ENCODE results near the gene KCNJ14. TPM values are rescaled to one million over a fixed set of nuclear protein-coding genes. Genes with fewer than 3 reads are reported as not detected.
A peak's percentile ranks its signal among the peaks of the same experiment; 100 is the strongest.

The KCNJ14 gene
- total and polyA plus RNA-seq, 2 donors (not counting 3 experiments of a cell fraction or from before 2014, with no cell fraction given) = 0.26 to 1.4 TPM

GRCh38 chr19:48421548-48421947 is 33.8 kb upstream of the KCNJ14 start:
- H3K9ac ChIP-seq (replicated peaks; ENCODE audit: extremely low read depth, insufficient read depth, low read length) = no peak overlapping the region
- no TSS peak for BruUV-seq (replicated peaks)
- H3K9me1 ChIP-seq (replicated peaks; ENCODE audit: control insufficient read depth, extremely low read depth, insufficient read depth, low read length) = no peaks in the 10 kb centered on the region
- H3K27me3 ChIP-seq (ENCODE audit: control insufficient read depth in 2 of 2, insufficient read depth in 2 of 2, low read length in 2 of 2) = no peaks in the 10 kb centered on the region
- intact Hi-C loops (cut with micrococcal nuclease) = no loop called here
- H3K79me2 ChIP-seq (ENCODE audit: control insufficient read depth, insufficient read depth, low read length) = no peaks in the 10 kb centered on the region
- TF ChIP-seq GATA2 (IDR thresholded peaks at IDR 0.05; ENCODE audit: insufficient read depth, insufficient read length, low read depth, low read length) = no peak
- no peak for TF ChIP-seq MYC (IDR thresholded peaks at IDR 0.05; ENCODE audit: low read depth, low read length)
- no peak overlapping the region for H3K27ac ChIP-seq (ENCODE audit: insufficient read depth, low read depth, low read length)
- peaks cover 12% of the 10 kb centered on the region for H3K4me1 ChIP-seq (ENCODE audit: control insufficient read depth, extremely low read depth, insufficient read depth, low read length)
- CTCF ChIA-PET = no interaction called here
- H4K20me1 ChIP-seq (replicated peaks; ENCODE audit: control insufficient read depth, extremely low read depth, insufficient read depth, low read length) = no peaks in the 10 kb centered on the region
- POLR2A ChIA-PET = no interaction called here
- H3K9me3 ChIP-seq (replicated peaks; ENCODE audit: control insufficient read depth, insufficient read depth, low read length) = no peaks in the 10 kb centered on the region
- no peak overlapping the region for H3K4me3 ChIP-seq (replicated peaks in 1 of 3; ENCODE audit: insufficient read depth in 1 of 3, low read depth in 1 of 3, low read length in 3 of 3)
- DNase-seq (ENCODE audit: low read depth, low spot score) (no peak), FAIRE-seq (no peak)
- H2AFZ ChIP-seq (ENCODE audit: low read depth, low read length) = no peak overlapping the region
- H3K4me2 ChIP-seq (ENCODE audit: insufficient read depth, low read length) = no peak overlapping the region
- H3K36me3 ChIP-seq (ENCODE audit: control insufficient read depth in 2 of 2, extremely low read depth in 1 of 2, insufficient read depth in 2 of 2, low read length in 2 of 2) = no peaks in the 10 kb centered on the region
- dilution Hi-C loops (cut with MboI; ENCODE audit: extremely low pct_ligation_motif_present, low sequenced_read_pairs) = no loop called here

GRCh38 chr19:48424694-48425219 is 30.6 kb upstream of the KCNJ14 start:
- DNase-seq (ENCODE audit: low read depth, low spot score) = peak; percentile 88
- peak; percentile 96 for FAIRE-seq
- BruUV-seq (replicated peaks) = no TSS peak

More at GRCh38 chr19:48424694-48425219, 30.6 kb upstream of the KCNJ14 start:
- no peaks in the 10 kb centered on the region for H3K36me3 ChIP-seq (ENCODE audit: control insufficient read depth in 2 of 2, extremely low read depth in 1 of 2, insufficient read depth in 2 of 2, low read length in 2 of 2)
- H3K4me3 ChIP-seq (replicated peaks in 1 of 3; ENCODE audit: insufficient read depth in 1 of 3, low read depth in 1 of 3, low read length in 3 of 3) = peak overlapping the region in 2 of 3 experiments; percentile 7
- H3K9me3 ChIP-seq (replicated peaks; ENCODE audit: control insufficient read depth, insufficient read depth, low read length) = no peaks in the 10 kb centered on the region
- dilution Hi-C loops (cut with MboI; ENCODE audit: extremely low pct_ligation_motif_present, low sequenced_read_pairs) (no loop called here), intact Hi-C loops (cut with micrococcal nuclease) (loop anchor here (1.0 kb wide), 1 partner anchor 21 kb away; the partner anchor contains the start of gene GRWD1)
- TF ChIP-seq POLR2A (IDR thresholded peaks at IDR 0.05; ENCODE audit: low read depth, low read length) = peak; percentile 70
- peak; percentile 87 for TF ChIP-seq POLR2AphosphoS5 (IDR thresholded peaks at IDR 0.05; ENCODE audit: insufficient read depth, low read depth, low read length)
- TF ChIP-seq FOS (IDR thresholded peaks at IDR 0.05; ENCODE audit: borderline replicate concordance, insufficient read depth, low read length) = peak; percentile 95
- TF ChIP-seq JUN (IDR thresholded peaks at IDR 0.05; ENCODE audit: borderline replicate concordance, insufficient read depth, insufficient read length, low read depth) = peak; percentile 73
- no peak for TF ChIP-seq GATA2 (IDR thresholded peaks at IDR 0.05; ENCODE audit: insufficient read depth, insufficient read length, low read depth, low read length)
- no peaks in the 10 kb centered on the region for H3K9me1 ChIP-seq (replicated peaks; ENCODE audit: control insufficient read depth, extremely low read depth, insufficient read depth, low read length)
- H3K27ac ChIP-seq (ENCODE audit: insufficient read depth, low read depth, low read length) = peak overlapping the region; percentile 78
- POLR2A ChIA-PET = no interaction called here
- H3K27me3 ChIP-seq (ENCODE audit: control insufficient read depth in 2 of 2, insufficient read depth in 2 of 2, low read length in 2 of 2) = no peaks in the 10 kb centered on the region
- H3K9ac ChIP-seq (replicated peaks; ENCODE audit: extremely low read depth, insufficient read depth, low read length) = peak overlapping the region; percentile 62
- peak overlapping the region; percentile 62 for H3K4me2 ChIP-seq (ENCODE audit: insufficient read depth, low read length)
- no peaks in the 10 kb centered on the region for H3K79me2 ChIP-seq (ENCODE audit: control insufficient read depth, insufficient read depth, low read length)
- peaks cover 12% of the 10 kb centered on the region for H3K4me1 ChIP-seq (ENCODE audit: control insufficient read depth, extremely low read depth, insufficient read depth, low read length)
- CTCF ChIA-PET = no interaction called here
- no peaks in the 10 kb centered on the region for H4K20me1 ChIP-seq (replicated peaks; ENCODE audit: control insufficient read depth, extremely low read depth, insufficient read depth, low read length)
- peak overlapping the region; percentile 91 for H2AFZ ChIP-seq (ENCODE audit: low read depth, low read length)
